Astrocyte of the hippocampus (primary cell): ENCODE results near the gene TTC23.
A peak's percentile ranks its signal among the peaks of the same experiment; 100 is the strongest.

Experiments
- DNase-seq: peaks from one replicate; pipeline ENCODE4 v3.0.0; 2011; ENCODE audit warnings: low read depth, low spot score

The TTC23 gene

GRCh38 chr15:99165020-99165790 is 84.2 kb downstream of the TTC23 start:
- no peak for DNase-seq

- no peak for DNase-seq
Measured at GRCh38 chr15:99164119-99164518, 85.3 kb downstream of the TTC23 start.

DNA sequence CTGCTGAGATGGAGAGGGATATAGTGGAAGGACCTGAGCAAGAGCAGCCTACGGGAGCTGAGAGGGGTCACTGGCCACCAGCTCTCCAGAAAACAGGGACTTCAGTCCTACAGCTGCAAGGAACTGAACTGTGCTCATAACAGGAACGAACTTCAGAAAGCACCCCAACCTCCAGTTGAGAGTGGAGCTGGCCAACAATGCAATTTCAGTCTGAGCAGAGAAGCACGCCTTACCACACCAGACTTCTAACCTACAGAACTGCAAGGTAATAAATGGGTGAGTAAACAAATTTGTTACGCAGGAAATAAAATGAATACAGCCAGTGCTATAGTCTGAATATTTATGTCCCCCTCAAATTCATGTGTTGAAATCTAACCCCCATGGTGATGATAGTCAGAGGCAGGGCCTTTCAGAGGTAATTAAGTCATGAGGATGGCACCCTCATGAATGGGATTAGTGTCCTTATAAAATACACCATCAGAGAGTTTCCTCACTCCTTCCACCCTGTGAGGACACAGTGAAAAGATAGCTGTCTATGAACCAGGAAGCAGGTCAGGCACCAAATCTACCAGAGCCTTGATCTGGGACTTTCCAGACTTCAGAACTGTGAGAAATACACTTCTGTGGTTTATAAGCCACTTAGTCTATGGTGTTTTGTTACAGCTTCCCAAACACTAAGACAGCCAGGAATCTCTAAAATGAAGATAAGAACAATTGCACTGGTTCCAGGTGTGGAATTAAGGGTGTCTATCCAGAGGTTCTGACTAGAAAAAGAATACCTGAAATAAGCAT is 85.9 kb downstream of the TTC23 start:
- no peak for DNase-seq

- no peak for DNase-seq
Measured at GRCh38 chr15:99158626-99159412, 90.6 kb downstream of the TTC23 start.

DNA sequence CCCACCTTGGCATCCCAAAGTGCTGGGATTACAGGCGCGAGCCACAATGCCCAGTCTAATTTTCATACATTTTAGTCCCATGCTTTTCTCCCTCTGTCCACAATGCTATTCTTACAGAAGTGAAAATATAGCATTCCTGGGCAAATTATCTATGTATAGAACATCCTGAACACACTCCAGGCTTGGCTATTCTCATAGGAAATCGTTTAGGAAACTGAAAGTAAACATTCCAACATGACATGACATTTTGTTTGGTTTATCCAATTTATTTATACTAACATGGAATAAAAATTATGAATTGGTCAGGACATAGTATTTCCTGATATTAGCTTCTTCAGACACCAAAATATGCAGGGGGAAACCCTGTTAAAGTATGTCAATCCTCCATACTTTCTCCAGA is 91.9 kb downstream of the TTC23 start:
- DNase-seq, result no peak

DNA sequence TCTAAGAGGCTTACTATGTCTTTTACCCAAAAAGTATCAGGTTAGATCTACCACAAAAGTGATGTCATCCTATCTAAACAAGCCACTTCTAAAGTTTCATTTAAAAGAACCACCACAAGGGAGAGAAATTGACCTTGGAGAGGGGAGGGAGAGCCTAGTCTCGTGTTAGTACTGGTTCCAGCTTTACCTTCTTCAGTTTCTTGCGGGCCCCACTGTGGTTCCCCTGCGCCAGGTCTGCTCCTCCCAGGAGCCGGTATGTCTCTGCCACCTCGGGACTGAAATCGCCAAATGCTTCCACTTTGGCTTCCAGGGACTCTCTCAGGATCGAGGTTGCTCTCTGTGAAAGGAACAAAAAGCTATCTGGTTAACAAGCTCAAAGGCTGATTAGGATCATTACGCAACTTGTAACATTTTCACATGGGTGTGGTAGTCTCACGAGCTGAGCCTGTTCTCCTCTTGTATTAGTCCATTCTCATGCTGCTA is 93.4 kb downstream of the TTC23 start:
- no peak for DNase-seq

DNA sequence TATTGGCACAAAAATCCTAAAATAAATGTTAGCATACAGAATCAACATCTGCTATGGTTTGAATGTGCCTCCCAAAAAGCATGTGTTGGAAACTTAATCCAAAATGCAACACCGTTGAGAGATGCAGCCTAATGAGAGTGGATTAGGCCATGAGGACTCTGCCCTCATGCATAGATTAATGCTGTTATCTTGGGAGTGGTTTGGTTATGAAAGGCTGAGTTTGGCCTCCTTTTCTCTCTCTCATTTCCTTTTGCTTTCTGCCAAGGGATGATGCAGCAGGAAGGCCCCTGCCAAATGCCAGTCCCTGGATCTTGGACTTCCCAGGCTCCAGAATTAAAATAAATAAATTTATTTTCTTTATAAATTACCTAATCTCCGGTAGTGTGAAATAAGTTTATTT is 95.1 kb downstream of the TTC23 start:
- DNase-seq, result peak; percentile 20

DNA sequence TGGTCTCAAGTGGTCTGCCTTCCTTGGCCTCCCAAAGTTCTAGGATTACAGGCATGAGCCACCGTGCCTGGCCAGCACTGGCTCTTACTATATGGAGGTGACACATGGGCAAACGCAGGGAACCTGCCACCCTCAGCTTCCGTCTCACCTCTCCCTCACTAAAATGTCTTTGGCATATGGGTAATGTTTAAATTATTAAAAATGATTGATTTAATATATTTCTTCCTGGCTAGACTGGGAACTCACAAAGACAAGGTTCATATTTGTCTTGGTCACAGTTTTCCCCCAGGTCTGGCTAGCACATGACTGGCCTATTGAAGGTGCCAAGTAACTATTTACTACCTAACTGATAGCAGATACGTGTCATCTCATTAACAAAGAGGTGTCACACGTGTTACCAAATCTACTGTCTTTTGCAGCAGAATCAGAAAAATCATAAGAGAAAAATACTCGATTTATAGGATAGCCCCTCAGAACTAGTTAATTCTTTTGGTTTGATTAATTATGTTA is 96.3 kb downstream of the TTC23 start:
- no peak for DNase-seq

GRCh38 chr15:99151156-99151555 is 98.2 kb downstream of the TTC23 start:
- no peak for DNase-seq

DNA sequence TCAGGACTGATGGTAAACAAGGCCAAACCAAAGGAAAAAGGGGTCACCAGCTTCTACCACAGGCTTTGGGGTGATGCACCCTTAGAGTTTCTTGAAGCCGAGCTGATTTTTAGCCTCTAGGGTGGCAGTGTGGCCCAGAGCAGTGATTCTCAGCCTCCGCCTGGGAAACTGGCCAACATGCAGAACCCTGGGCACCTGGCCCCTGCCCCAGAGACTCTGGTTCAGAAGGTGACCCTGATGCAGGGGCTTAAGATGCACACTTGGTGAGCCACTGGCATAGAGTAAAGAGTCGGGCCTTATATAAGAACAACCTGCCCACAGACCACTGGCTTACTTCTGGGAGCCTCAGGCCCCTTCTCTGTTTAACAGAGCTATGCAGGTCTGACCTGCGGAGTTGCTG is 100.0 kb downstream of the TTC23 start:
- no peak for DNase-seq

- no peak for DNase-seq
Measured at GRCh38 chr15:99148851-99149276, 100.5 kb downstream of the TTC23 start.

DNA sequence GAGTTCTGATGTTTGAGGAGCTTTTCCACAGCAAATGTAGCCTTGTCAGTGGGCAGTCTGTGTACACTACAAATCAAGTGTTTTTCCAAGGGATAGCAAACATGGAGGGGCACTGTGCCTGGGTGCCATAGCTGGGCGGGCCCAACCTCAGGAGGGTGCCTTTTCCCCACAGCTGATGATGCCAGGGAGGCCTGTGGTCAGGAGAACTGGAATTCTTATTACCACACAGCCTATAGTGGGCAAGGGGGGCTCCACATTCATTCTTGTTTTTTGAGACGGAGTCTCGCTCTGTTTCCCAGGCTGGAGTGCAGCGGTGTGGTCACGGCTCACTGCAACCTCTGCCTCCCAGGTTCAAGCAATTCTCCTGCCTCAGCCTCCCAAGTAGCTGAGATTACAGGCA is 102.7 kb downstream of the TTC23 start:
- no peak for DNase-seq

GRCh38 chr15:99145778-99146177 is 103.6 kb downstream of the TTC23 start:
- no peak for DNase-seq

DNA sequence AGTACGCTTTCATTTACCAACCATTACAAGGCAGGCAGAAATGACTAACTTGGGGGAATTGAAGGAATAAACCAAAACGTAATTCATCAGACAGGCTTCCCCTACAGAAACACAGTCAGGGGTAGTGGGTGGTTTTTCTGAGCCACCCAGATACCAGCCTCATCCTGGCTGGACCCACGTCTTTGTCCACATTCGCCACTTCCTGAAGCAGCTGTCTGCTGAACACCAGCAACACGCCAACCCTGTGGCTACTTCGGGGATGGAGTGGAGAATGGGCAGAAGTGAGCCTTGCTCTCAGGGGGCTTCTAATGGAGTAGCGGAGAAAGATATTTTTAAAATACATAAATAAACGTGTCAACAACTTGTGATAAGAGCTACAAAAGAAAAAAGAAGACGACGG is 104.4 kb downstream of the TTC23 start:
- DNase-seq, result no peak

- peak; percentile 20 for DNase-seq
Measured at GRCh38 chr15:99143655-99144610, 105.4 kb downstream of the TTC23 start.

- DNase-seq, result no peak
Measured at GRCh38 chr15:99143242-99143641, 106.1 kb downstream of the TTC23 start.

DNA sequence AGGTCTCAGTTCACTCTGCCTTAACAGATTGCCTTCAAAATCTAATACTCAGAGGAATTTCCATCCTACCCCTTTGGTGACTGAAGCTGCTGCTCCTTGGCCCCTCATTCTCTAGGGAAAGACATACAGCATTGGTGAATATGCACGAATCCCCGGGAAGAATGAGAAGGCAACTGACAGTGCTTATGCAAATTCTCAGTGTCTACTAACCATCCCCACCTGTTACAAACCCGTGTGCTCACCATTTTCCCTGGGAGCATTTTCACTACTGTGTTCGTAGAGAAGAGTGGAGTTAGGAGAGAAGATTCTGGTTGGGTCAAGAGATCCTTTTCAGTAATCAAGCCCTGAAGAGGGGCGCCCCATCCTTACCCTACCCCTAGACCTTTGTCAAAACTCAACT is 106.8 kb downstream of the TTC23 start:
- no peak for DNase-seq

DNA sequence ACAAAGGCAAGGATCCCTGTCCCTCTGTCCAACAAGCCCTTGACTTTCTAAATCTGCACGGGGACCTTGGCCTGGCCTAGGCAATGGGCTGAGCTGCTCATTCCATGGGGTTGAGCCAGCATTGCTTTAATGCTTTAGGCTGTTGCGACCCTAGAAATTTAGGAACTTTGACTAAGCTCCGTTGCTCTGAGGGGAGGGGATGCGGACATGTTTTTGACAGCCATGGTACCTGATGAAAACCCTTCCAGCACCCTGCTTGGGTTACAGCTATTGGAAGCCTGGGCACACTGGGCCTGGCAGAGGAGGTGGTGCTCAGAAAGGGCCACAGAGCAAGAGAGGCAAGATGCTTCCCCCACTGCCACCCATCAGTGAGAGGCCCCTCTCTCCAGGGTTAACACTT is 107.4 kb downstream of the TTC23 start:
- DNase-seq, result no peak

DNA sequence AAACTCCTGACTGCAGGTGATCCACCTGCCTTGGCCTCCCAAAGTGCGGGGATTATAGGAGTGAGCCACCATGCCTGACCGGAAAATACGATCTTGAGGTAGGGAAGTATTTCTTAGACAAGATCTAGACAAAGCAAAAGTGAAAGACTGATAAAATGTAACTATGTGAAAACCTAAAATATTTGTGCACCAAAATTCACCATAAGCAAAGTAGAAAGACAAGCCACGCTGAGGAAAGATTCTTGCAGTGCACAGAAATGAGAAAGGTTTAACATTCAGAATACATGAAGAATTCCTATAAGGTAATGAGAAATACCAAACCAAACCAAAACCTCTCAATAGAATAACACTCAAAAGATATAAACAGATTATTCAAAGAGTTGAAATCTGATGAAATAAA is 108.8 kb downstream of the TTC23 start:
- no peak for DNase-seq

- no peak for DNase-seq
Measured at GRCh38 chr15:99139276-99139675, 110.1 kb downstream of the TTC23 start.

- DNase-seq, result no peak
Measured at GRCh38 chr15:99138491-99138982, 110.8 kb downstream of the TTC23 start.
